HepG2 (cell line): ENCODE measurements around the gene MTHFD1. TPM values are rescaled to one million over a fixed set of nuclear protein-coding genes. Genes with fewer than 3 reads are reported as not detected.
A peak's percentile ranks its signal among the peaks of the same experiment; 100 is the strongest.

Source experiments
- ATAC-seq: fragments of 200-7000 bp; cut with Tn5 transposase; 3 replicates; pipeline ENCODE4 v1.9.1; 2020; ENCODE audit warnings: mild to moderate bottlenecking, moderate library complexity
- BruUV-seq: library from RNA; stranded (reverse); fragments of 400-500 nt; replicated peaks from 2 replicates; lab custom pipeline; 2021; lab: Mats Ljungman, UMichigan
- CTCF ChIA-PET: fragments of 300-600 bp; formaldehyde crosslinking; extraction: SDS; loops from one replicate; lab custom pipeline; 2021; ENCODE audit warnings: low total read pairs, inconsistent platforms, low intra/inter-chr PET ratio; lab: Yijun Ruan, JAX
- POLR2A ChIA-PET: fragments of 350-600 bp; sonication (Branson Sonifier 250); formaldehyde crosslinking; loops from one replicate; lab custom pipeline; 2020; ENCODE audit warnings: antibody characterized with exemption, inconsistent platforms; lab: Yijun Ruan, JAX
- DNase-seq: peaks from one replicate; pipeline ENCODE4 v3.0.0-alpha.2; 2015; ENCODE audit warnings: low spot score
- FAIRE-seq: peaks from 3 replicates; lab custom pipeline; 2011; peaks lifted over from hg19 to GRCh38; lab: Jason Lieb, UNC
- H2AFZ ChIP-seq: one replicate; pipeline ENCODE4 v1.6.1; 2011; ENCODE audit warnings: low read length, inconsistent platforms
- H3K27ac ChIP-seq: fragments of 300-600 bp; 3 replicates; pipeline ENCODE4 v1.8.0; 2011; ENCODE audit warnings: mixed run types, mild to moderate bottlenecking, mixed read lengths, low read length, inconsistent platforms; ENCODE audit not compliant: insufficient read depth; ENCODE audit errors: extremely low read length
- H3K27me3 ChIP-seq, 2 experiments: fragments of 200-600 bp in 1 of 2; 2 replicates in 1 of 2; 3 replicates in 1 of 2; pipeline versions ENCODE4 v1.6.0 to v1.8.0; 2011; ENCODE audit warnings: low read length in 2 of 2, mild to moderate bottlenecking in 2 of 2, moderate library complexity in 2 of 2, inconsistent platforms in 1 of 2; ENCODE audit not compliant: insufficient read depth in 2 of 2, control insufficient read depth in 1 of 2
- H3K36me3 ChIP-seq, 2 experiments: fragments of 200-600 bp in 1 of 2; replicated peaks in 1 of 2; 2 replicates in 1 of 2; 3 replicates in 1 of 2; pipeline versions ENCODE4 v1.5.1 to v1.8.0; 2011; ENCODE audit warnings: low read length in 2 of 2, inconsistent platforms in 1 of 2; ENCODE audit not compliant: insufficient read depth in 2 of 2, control insufficient read depth in 1 of 2
- H3K4me1 ChIP-seq: 2 replicates; pipeline ENCODE4 v1.5.1; 2012; ENCODE audit warnings: low read length, inconsistent platforms; ENCODE audit not compliant: insufficient read depth
- H3K4me2 ChIP-seq: 2 replicates; pipeline ENCODE4 v1.6.0; 2011; ENCODE audit warnings: low read depth, low read length, inconsistent platforms
- H3K4me3 ChIP-seq, 3 experiments: fragments of 200-600 bp in 1 of 3; sonication (generic), shearing (Covaris generic) in 1 of 3; replicated peaks in 1 of 3; 2 replicates each; pipeline ENCODE4 v1.5.1; 2011 to 2016; ENCODE audit warnings: low read length in 3 of 3, inconsistent platforms in 2 of 3, low read depth in 2 of 3, mild to moderate bottlenecking in 2 of 3, control low read depth in 1 of 3, mixed read lengths in 1 of 3; ENCODE audit not compliant: insufficient read depth in 1 of 3
- H3K79me2 ChIP-seq: one replicate; pipeline ENCODE4 v1.6.1; 2011; ENCODE audit warnings: low read length, inconsistent platforms; ENCODE audit not compliant: insufficient read depth
- H3K9ac ChIP-seq: 2 replicates; pipeline ENCODE4 v1.6.0; 2011; ENCODE audit warnings: mild to moderate bottlenecking, low read depth, low read length, inconsistent platforms; ENCODE audit not compliant: insufficient read depth
- H3K9me3 ChIP-seq: 2 replicates; pipeline ENCODE4 v1.5.1; 2012; ENCODE audit warnings: mild to moderate bottlenecking, low read length
- H4K20me1 ChIP-seq: 2 replicates; pipeline ENCODE4 v1.6.0; 2011; ENCODE audit warnings: inconsistent platforms, mild to moderate bottlenecking, low read length, moderate library complexity; ENCODE audit not compliant: insufficient read depth
- MAZ ChIP-seq, 2 experiments: sonication (generic) in 1 of 2; formaldehyde crosslinking in 1 of 2; IDR thresholded peaks; 2 replicates each; pipeline versions ENCODE4 v1.5.0 to v1.6.1; 2012 to 2020; ENCODE audit warnings: low read depth in 2 of 2, mild to moderate bottlenecking in 2 of 2, borderline replicate concordance in 1 of 2, improper control_type of control experiment in 1 of 2, low read length in 1 of 2, missing genetic modification reagents in 1 of 2, moderate library complexity in 1 of 2
- NRL ChIP-seq: sonication (generic); formaldehyde crosslinking; IDR thresholded peaks from 2 replicates; pipeline ENCODE4 v1.5.0; 2020; ENCODE audit warnings: missing genetic modification reagents, mild to moderate bottlenecking, moderate library complexity, borderline replicate concordance
- POGK ChIP-seq: sonication (generic); formaldehyde crosslinking; conservative IDR thresholded peaks from 2 replicates; pipeline ENCODE4 v1.8.0; 2022; ENCODE audit warnings: mild to moderate bottlenecking, moderate library complexity, missing genetic modification reagents
- RFX3 ChIP-seq: IDR thresholded peaks from 2 replicates; pipeline ENCODE4 v1.6.1; 2016; ENCODE audit warnings: missing biosample characterization, missing genetic modification reagents
- ZNF652 ChIP-seq: IDR thresholded peaks from 2 replicates; pipeline ENCODE4 v1.6.1; 2016; ENCODE audit warnings: low read depth, borderline replicate concordance
- WGBS: methylation state at CpG from one replicate; pipeline ENCODE4 v1.1.6; 2017; ENCODE audit warnings: low lambda C conversion rate; 5-methylcytosine and 5-hydroxymethylcytosine counted together
- in situ Hi-C: cut with HindIII; loops from 2 replicates; pipeline ENCODE4 v1.10.0; 2017; ENCODE audit warnings: low pct_unique_long_range_greater_than_20kb; ENCODE audit not compliant: extremely low pct_ligation_motif_present
- intact Hi-C: fragments of 100-400 bp; cut with micrococcal nuclease; formaldehyde crosslinking; loops from one replicate; pipeline ENCODE4 v1.10.0; 2022; ENCODE audit not compliant: unreplicated experiment
- polyA plus RNA-seq, 8 experiments: library from polyadenylated mRNA; depleted of rRNA in 3 of 8; stranded (reverse) in 7 of 8; unstranded in 1 of 8; fragments of >200 nt; fragmentation: Illumina TruSeq in 4 of 8; extraction: Trizol in 4 of 8; gene quantifications; 2 replicates each; pipeline versions ENCODE4 v1.2.1 to v1.2.3, GENCODE V29; 2011 to 2016; ENCODE audit warnings: low read depth in 4 of 8, missing spikeins in 1 of 8, mixed read lengths in 1 of 8; ENCODE audit not compliant: insufficient read depth in 1 of 8
- total RNA-seq, 5 experiments: library from RNA; depleted of rRNA; stranded (reverse); fragments of >200 nt; fragmentation: Illumina TruSeq; extraction: Trizol; gene quantifications; 2 replicates each; pipeline ENCODE4 v1.2.3, GENCODE V29; 2016; ENCODE audit warnings: low read depth in 1 of 5

The MTHFD1 gene
- total and polyA plus RNA-seq, 2 of the 13 experiments (the other 11 are each of a cell fraction or from before 2014, with no cell fraction given) = 31.0 to 106 TPM

GRCh38 chr14:64502456-64502855 is 114.3 kb downstream of the MTHFD1 start:
- Histone ChIP-seq H3K27me3 (no peaks in the 10 kb centered on the region; a peak in 1 of 5 replicates), H3K79me2 (peaks cover 36% of the 10 kb centered on the region), H3K4me2 (peak overlapping the region; percentile 85), H3K4me3 (peak overlapping the region; percentile 93 to 98 (median 96)), H4K20me1 (peaks cover 17% of the 10 kb centered on the region), H3K9ac (peak overlapping the region; percentile 95), H3K4me1 (peaks cover 49% of the 10 kb centered on the region), H3K36me3 (no peaks in the 10 kb centered on the region), H3K9me3 (no peaks in the 10 kb centered on the region), H3K27ac (peak overlapping the region; percentile 99), H2AFZ (no peak overlapping the region)
- ChIA-PET POLR2A (interaction anchor here (1.0 kb wide), 1 partner anchor 115 kb away, joined by 3 read pairs; the partner anchor contains the start of gene MTHFD1), CTCF (no interaction called here)
- DNase-seq (no peak), FAIRE-seq (no peak), ATAC-seq (no peak)
- TF ChIP-seq POGK (0 out of 2 replicates have a peak, but pooled peaks have one; percentile 14), ZNF652 (CRISPR knock-in tag) (no peak), NRL (no peak), MAZ (IDR thresholded peaks at IDR 0.05; ENCODE audit: borderline replicate concordance, low read depth, low read length) (no peak), MAZ (CRISPR knock-in tag; IDR thresholded peaks at IDR 0.05; ENCODE audit: low read depth) (0 out of 2 replicates have a peak, but pooled peaks have one; percentile 6), RFX3 (CRISPR knock-in tag) (no peak)
- intact Hi-C loops = no loop called here
- in situ Hi-C loops = no loop called here
- no TSS peak for BruUV-seq
- 11% methylated on average over 5 of the region's 6 CpGs for WGBS
